ENCODE results near the gene SMIM10L2A.
"Not testable (repeated sequence)": the region's sequence is repeated elsewhere in the genome, so short reads cannot be mapped to it uniquely, and the experiment has no call there.

The SMIM10L2A gene

GRCh38 chrX:135421932-135422809 lies at the start of gene SMIM10L2A:
Gene SMIM10L2A (plus strand): TSS chrX:135421944. CDS start chrX:135422132, 188 bp downstream.
- no peak for DNase-seq

GRCh38 chrX:135373357-135373756 lies 48.4 kb upstream of the SMIM10L2A start:
- no peak for DNase-seq

- DNase-seq: no peak
Observed at GRCh38 chrX:135382260-135382659, 39.5 kb upstream of the SMIM10L2A start.

- DNase-seq: no peak
Observed at GRCh38 chrX:135383249-135383648, 38.5 kb upstream of the SMIM10L2A start.

GRCh38 chrX:135384161-135384836 lies 37.4 kb upstream of the SMIM10L2A start:
- DNase-seq: no peak

- DNase-seq: no peak
Observed at GRCh38 chrX:135388841-135389240, 32.9 kb upstream of the SMIM10L2A start.

GRCh38 chrX:135389243-135389642 lies 32.5 kb upstream of the SMIM10L2A start:
- DNase-seq: no peak

- DNase-seq: no peak
Observed at GRCh38 chrX:135389717-135390116, 32.0 kb upstream of the SMIM10L2A start.

GRCh38 chrX:135391734-135392133 lies 30.0 kb upstream of the SMIM10L2A start:
- no peak for DNase-seq

GRCh38 chrX:135393051-135393450 lies 28.7 kb upstream of the SMIM10L2A start:
- no peak for DNase-seq

- DNase-seq: no peak
Observed at GRCh38 chrX:135395064-135395463, 26.7 kb upstream of the SMIM10L2A start.

GRCh38 chrX:135396109-135396508 lies 25.6 kb upstream of the SMIM10L2A start:
- no peak for DNase-seq

GRCh38 chrX:135396566-135396965 lies 25.2 kb upstream of the SMIM10L2A start:
- no peak for DNase-seq

- DNase-seq: no peak
Observed at GRCh38 chrX:135397652-135398051, 24.1 kb upstream of the SMIM10L2A start.

GRCh38 chrX:135403374-135403773 lies 18.4 kb upstream of the SMIM10L2A start:
- DNase-seq: no peak

GRCh38 chrX:135406428-135406827 lies 15.3 kb upstream of the SMIM10L2A start:
- DNase-seq: not testable (repeated sequence)

- no peak for DNase-seq
Observed at GRCh38 chrX:135408794-135409193, 12.9 kb upstream of the SMIM10L2A start.

GRCh38 chrX:135410861-135411627 lies 10.7 kb upstream of the SMIM10L2A start:
- DNase-seq: no peak

- DNase-seq: no peak
Observed at GRCh38 chrX:135411893-135412292, 9.9 kb upstream of the SMIM10L2A start.

GRCh38 chrX:135416546-135416945 lies 5.2 kb upstream of the SMIM10L2A start:
- no peak for DNase-seq

GRCh38 chrX:135420831-135421230 lies 913 bp upstream of the SMIM10L2A start:
- DNase-seq: no peak

- peak; percentile 90 for DNase-seq
Observed at GRCh38 chrX:135421537-135421931, 210 bp upstream of the SMIM10L2A start.

- DNase-seq: not testable (repeated sequence)
Observed at GRCh38 chrX:135422810-135423168, 1.0 kb downstream of the SMIM10L2A start.

Measured in activated CD8-positive, alpha-beta memory T cell treated with anti-CD3 and anti-CD28 coated beads, Interleukin-2, amount 50 U/mL, for 48 hours (primary cell).